ENCODE results near the gene TMEM164. TPM values are rescaled to one million over a fixed set of nuclear protein-coding genes. Genes with fewer than 3 reads are reported as not detected.

TMEM164 gene
- total and polyA plus RNA-seq, 7 experiments from 2014 or later: 0.92 to 30.1 (median 17.5) TPM

DNA sequence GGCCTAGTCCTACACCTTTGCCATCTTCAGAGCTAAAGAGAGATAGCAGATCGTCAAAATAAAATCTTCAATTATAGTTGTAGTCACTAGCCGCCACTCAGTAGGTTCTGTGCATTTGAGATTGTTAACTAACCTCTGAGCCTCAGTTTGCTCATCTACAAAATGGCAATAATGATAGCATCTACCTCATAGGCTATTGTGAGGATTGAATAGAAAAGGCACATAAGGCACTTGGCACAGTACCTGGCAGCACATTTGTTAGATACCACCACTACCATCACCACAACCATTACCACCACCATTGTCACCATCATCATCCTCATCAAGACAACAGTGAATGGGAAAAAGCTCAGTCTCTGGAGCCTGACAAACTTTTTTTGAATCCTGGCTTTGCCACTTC is 180.4 kb downstream of the TMEM164 start:
- peaks cover 0 to 12% (median 8%) of the 10 kb centered on the region in 7 donors for H3K4me1 Mint-ChIP-seq
- no peak overlapping the region for H3K27ac ChIP-seq (ENCODE audit: low read depth, low read length)
- no peak overlapping the region for H3K4me3 Mint-ChIP-seq
- no peaks in the 10 kb centered on the region for H3K4me1 ChIP-seq (ENCODE audit: control insufficient read depth in 2 of 2, insufficient read depth in 2 of 2, low read length in 2 of 2)
- H3K27me3 Mint-ChIP-seq: no peaks in the 10 kb centered on the region
- no peak for DNase-seq
- H3K36me3 Mint-ChIP-seq: peaks cover 0 to 23% (median 19%) of the 10 kb centered on the region in 5 donors
- peak overlapping the region in 1 of 9 donors; percentile 23 for H3K27ac Mint-ChIP-seq
- intact Hi-C loops (cut with micrococcal nuclease): loop anchor here in 1 of 2 donors (10.0 kb wide), 1 partner anchor 71 kb away; no protein-coding TSS in a partner anchor
- CTCF ChIA-PET: interaction anchor here (1.2 kb wide), 1 partner anchor 28 kb away, joined by 3 read pairs; no protein-coding TSS in a partner anchor
- H3K9me3 Mint-ChIP-seq: peaks cover 0 to 7% (median 4%) of the 10 kb centered on the region in 11 donors
- H3K9me3 ChIP-seq (ENCODE audit: control insufficient read depth in 2 of 3, low read length in 3 of 3): no peaks in the 10 kb centered on the region
- no peak for ATAC-seq
- H3K27me3 ChIP-seq (ENCODE audit: control insufficient read depth in 2 of 2, insufficient read depth in 2 of 2, low read length in 2 of 2): no peaks in the 10 kb centered on the region
- POLR2A ChIA-PET: no interaction called here
- H3K4me3 ChIP-seq (ENCODE audit: low read length): no peak overlapping the region
- H3K36me3 ChIP-seq (ENCODE audit: control insufficient read depth in 2 of 3, insufficient read depth in 3 of 3, low read length in 3 of 3): no peaks in the 10 kb centered on the region

DNA sequence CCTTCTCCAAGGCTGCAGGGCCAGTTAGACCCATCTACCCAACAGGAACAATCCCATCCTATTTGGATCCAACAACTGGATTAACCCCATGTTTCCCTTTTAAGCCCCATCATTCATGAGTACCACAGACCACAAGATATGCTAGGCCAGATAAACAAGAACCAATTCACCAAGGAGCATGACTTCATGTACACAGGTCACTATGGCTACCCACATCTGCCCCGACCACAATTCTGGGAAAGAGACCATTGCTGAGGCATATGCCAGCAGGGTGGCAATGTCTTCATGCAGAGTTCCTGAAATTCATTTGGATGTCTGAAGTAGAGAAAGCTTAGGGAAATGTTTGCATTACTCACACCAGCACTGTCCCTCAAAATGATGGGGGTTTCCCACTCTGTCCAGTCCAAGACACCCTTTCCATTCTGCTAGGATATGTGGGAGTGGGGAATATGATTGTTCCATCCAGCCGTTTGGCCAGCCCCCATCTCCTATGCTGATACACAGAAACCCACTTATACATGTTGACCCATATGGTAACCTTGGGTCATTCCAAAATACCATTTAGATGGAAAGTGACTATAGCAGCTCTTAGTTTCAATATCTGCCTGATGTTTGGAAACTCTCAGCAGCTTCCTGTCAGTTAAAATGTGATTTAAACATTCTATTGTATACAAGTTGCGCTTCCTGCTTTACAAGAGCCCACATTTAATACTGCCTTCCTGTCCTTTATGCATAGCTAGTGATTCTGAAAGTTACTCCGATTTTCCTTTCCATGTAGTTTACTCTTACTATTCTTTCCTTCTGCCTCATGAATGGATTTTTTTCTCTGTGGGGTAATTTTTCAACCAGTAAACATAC is 186.0 kb downstream of the TMEM164 start:
- Histone ChIP-seq H3K4me1 (ENCODE audit: control insufficient read depth in 2 of 2, insufficient read depth in 2 of 2, low read length in 2 of 2) (peaks cover 4 to 7% of the 10 kb centered on the region in 2 donors), H3K36me3 (ENCODE audit: control insufficient read depth in 2 of 3, insufficient read depth in 3 of 3, low read length in 3 of 3) (no peaks in the 10 kb centered on the region), H3K27ac (ENCODE audit: low read depth, low read length) (peak overlapping the region; percentile 14), H3K9me3 (ENCODE audit: control insufficient read depth in 2 of 3, low read length in 3 of 3) (no peaks in the 10 kb centered on the region), H3K4me3 (ENCODE audit: low read length) (no peak overlapping the region), H3K27me3 (ENCODE audit: control insufficient read depth in 2 of 2, insufficient read depth in 2 of 2, low read length in 2 of 2) (no peaks in the 10 kb centered on the region)
- POLR2A ChIA-PET: interaction anchor here (1.0 to 1.5 kb wide), 2 partner anchors 39 to 40 kb away, joined by 3 to 5 read pairs; no protein-coding TSS in a partner anchor
- DNase-seq: peak in 1 of 9 donors; percentile 4
- Mint-ChIP-seq H3K36me3 (peaks cover 0 to 21% (median 9%) of the 10 kb centered on the region in 5 donors), H3K4me3 (peak overlapping the region in 9 of 10 donors; percentile 3 to 42 (median 20)), H3K27ac (peak overlapping the region; percentile 27 to 75 (median 71)), H3K27me3 (no peaks in the 10 kb centered on the region), H3K4me1 (peaks cover 7 to 24% (median 15%) of the 10 kb centered on the region in 7 donors), H3K9me3 (peaks cover 0 to 6% (median 3%) of the 10 kb centered on the region in 11 donors)
- CTCF ChIA-PET: interaction anchor here (0.5 kb wide), 1 partner anchor 33 kb away, joined by 3 read pairs; no protein-coding TSS in a partner anchor
- ATAC-seq: no peak
- intact Hi-C loops (cut with micrococcal nuclease): loop anchor here (2.0 to 10.0 kb wide), 3 partner anchors 33 to 128 kb away; no protein-coding TSS in a partner anchor

DNA sequence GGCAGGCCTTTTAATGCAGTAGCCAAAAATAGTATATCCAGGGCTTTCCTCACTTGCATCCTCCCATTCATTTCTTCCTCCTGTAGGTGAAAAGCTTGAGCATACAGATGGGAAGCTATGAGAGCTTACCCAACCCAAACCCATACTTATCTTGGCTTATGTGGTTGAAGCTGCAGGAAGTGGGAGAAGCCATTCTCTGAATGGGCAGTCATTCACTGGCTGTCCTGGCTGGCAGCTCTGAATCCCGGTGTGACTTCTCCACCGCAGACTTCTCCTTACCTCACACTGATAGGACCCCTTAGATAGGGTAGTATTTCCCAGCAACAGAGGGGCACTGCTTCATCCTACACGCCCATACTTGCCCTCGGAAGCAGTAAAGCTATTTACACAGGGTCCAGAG is 189.6 kb downstream of the TMEM164 start:
- H3K9me3 Mint-ChIP-seq: peaks cover 0 to 3% (median 0%) of the 10 kb centered on the region in 11 donors
- peaks cover 7 to 23% (median 15%) of the 10 kb centered on the region in 7 donors for H3K4me1 Mint-ChIP-seq
- H3K4me3 ChIP-seq (ENCODE audit: low read length): no peak overlapping the region
- no peaks in the 10 kb centered on the region for H3K27me3 Mint-ChIP-seq
- ChIA-PET POLR2A (no interaction called here), CTCF (no interaction called here)
- no peaks in the 10 kb centered on the region for H3K9me3 ChIP-seq (ENCODE audit: control insufficient read depth in 2 of 3, low read length in 3 of 3)
- intact Hi-C loops (cut with micrococcal nuclease): no loop called here
- no peaks in the 10 kb centered on the region for H3K36me3 ChIP-seq (ENCODE audit: control insufficient read depth in 2 of 3, insufficient read depth in 3 of 3, low read length in 3 of 3)
- H3K27me3 ChIP-seq (ENCODE audit: control insufficient read depth in 2 of 2, insufficient read depth in 2 of 2, low read length in 2 of 2): no peaks in the 10 kb centered on the region
- DNase-seq (no peak), ATAC-seq (no peak)
- no peak overlapping the region for H3K27ac ChIP-seq (ENCODE audit: low read depth, low read length)
- peaks cover 4 to 7% of the 10 kb centered on the region in 2 donors for H3K4me1 ChIP-seq (ENCODE audit: control insufficient read depth in 2 of 2, insufficient read depth in 2 of 2, low read length in 2 of 2)
- H3K27ac Mint-ChIP-seq: peak overlapping the region in 1 of 9 donors; percentile 43
- no peak overlapping the region for H3K4me3 Mint-ChIP-seq
- H3K36me3 Mint-ChIP-seq: peaks cover 0 to 8% (median 0%) of the 10 kb centered on the region in 5 donors

GRCh38 chrX:110194977-110195376 is 192.1 kb downstream of the TMEM164 start:
- H3K36me3 ChIP-seq (ENCODE audit: control insufficient read depth in 2 of 3, insufficient read depth in 3 of 3, low read length in 3 of 3): no peaks in the 10 kb centered on the region
- H3K27ac Mint-ChIP-seq: no peak overlapping the region
- CTCF ChIA-PET: no interaction called here
- H3K4me1 Mint-ChIP-seq: peaks cover 0 to 3% (median 0%) of the 10 kb centered on the region in 7 donors
- H3K4me1 ChIP-seq (ENCODE audit: control insufficient read depth in 2 of 2, insufficient read depth in 2 of 2, low read length in 2 of 2): no peaks in the 10 kb centered on the region
- no peak overlapping the region for H3K27ac ChIP-seq (ENCODE audit: low read depth, low read length)
- peaks cover 0 to 3% (median 0%) of the 10 kb centered on the region in 5 donors for H3K36me3 Mint-ChIP-seq
- POLR2A ChIA-PET: no interaction called here
- intact Hi-C loops (cut with micrococcal nuclease): no loop called here
- H3K4me3 ChIP-seq (ENCODE audit: low read length): no peak overlapping the region
- DNase-seq (no peak), ATAC-seq (no peak)
- H3K9me3 Mint-ChIP-seq: no peaks in the 10 kb centered on the region
- no peaks in the 10 kb centered on the region for H3K27me3 ChIP-seq (ENCODE audit: control insufficient read depth in 2 of 2, insufficient read depth in 2 of 2, low read length in 2 of 2)
- H3K27me3 Mint-ChIP-seq: no peaks in the 10 kb centered on the region
- H3K9me3 ChIP-seq (ENCODE audit: control insufficient read depth in 2 of 3, low read length in 3 of 3): no peaks in the 10 kb centered on the region
- H3K4me3 Mint-ChIP-seq: no peak overlapping the region

DNA sequence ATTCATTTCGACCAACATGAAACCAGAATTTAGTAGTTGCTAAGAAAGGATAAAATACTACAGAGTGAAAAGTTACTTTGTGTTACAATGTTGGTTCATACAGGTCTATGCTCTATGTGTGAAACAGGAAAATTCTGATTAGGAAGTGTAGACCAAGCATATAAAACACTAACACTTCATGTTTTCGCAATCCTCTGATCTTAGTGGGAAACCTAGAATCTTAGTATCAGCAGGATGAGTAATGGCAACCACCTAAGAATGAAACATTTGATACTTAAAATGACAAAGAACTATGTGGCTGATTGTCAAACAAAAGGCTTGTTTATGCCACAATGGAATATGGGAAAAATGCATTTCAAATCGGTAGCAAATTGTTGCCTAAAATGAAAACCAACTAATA is 198.9 kb downstream of the TMEM164 start:
- H3K9me3 Mint-ChIP-seq: no peaks in the 10 kb centered on the region
- no peak overlapping the region for H3K4me3 ChIP-seq (ENCODE audit: low read length)
- ATAC-seq: no peak
- H3K27me3 Mint-ChIP-seq: no peaks in the 10 kb centered on the region
- no peaks in the 10 kb centered on the region for H3K9me3 ChIP-seq (ENCODE audit: control insufficient read depth in 2 of 3, low read length in 3 of 3)
- H3K4me1 Mint-ChIP-seq: peaks cover 0 to 11% (median 0%) of the 10 kb centered on the region in 7 donors
- no peak overlapping the region for H3K27ac ChIP-seq (ENCODE audit: low read depth, low read length)
- POLR2A ChIA-PET: no interaction called here
- intact Hi-C loops (cut with micrococcal nuclease): no loop called here
- CTCF ChIA-PET: interaction anchor here (0.7 kb wide), 1 partner anchor 10 kb away, joined by 3 read pairs; no protein-coding TSS in a partner anchor
- peaks cover 0 to 5% (median 0%) of the 10 kb centered on the region in 5 donors for H3K36me3 Mint-ChIP-seq
- no peaks in the 10 kb centered on the region for H3K4me1 ChIP-seq (ENCODE audit: control insufficient read depth in 2 of 2, insufficient read depth in 2 of 2, low read length in 2 of 2)
- DNase-seq: no peak
- H3K36me3 ChIP-seq (ENCODE audit: control insufficient read depth in 2 of 3, insufficient read depth in 3 of 3, low read length in 3 of 3): no peaks in the 10 kb centered on the region
- no peak overlapping the region for H3K4me3 Mint-ChIP-seq
- H3K27me3 ChIP-seq (ENCODE audit: control insufficient read depth in 2 of 2, insufficient read depth in 2 of 2, low read length in 2 of 2): no peaks in the 10 kb centered on the region
- H3K27ac Mint-ChIP-seq: no peak overlapping the region

DNA sequence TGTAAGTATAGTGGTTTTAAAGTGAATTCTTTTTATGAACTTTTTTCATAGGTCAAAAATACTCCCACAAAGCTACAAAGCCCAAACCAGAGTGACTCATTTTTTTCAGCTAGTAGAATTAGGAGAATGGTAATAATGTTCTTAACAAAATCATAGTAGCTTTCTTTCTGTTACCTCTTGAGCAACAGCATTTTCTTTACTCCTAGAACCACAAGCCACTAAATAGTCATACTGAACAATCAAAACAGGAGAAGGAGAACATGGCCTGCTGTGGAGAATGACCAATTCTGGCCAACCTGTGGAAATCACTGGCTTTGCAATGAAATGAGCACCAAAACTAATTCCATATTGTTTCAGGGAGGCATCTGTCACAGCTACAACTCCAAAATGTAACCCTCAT is 202.1 kb downstream of the TMEM164 start:
- H3K9me3 ChIP-seq (ENCODE audit: control insufficient read depth in 2 of 3, low read length in 3 of 3): no peaks in the 10 kb centered on the region
- H3K27ac ChIP-seq (ENCODE audit: low read depth, low read length): no peak overlapping the region
- no peak overlapping the region for H3K4me3 ChIP-seq (ENCODE audit: low read length)
- no peak for ATAC-seq
- intact Hi-C loops (cut with micrococcal nuclease): no loop called here
- no peaks in the 10 kb centered on the region for H3K9me3 Mint-ChIP-seq
- H3K27me3 ChIP-seq (ENCODE audit: control insufficient read depth in 2 of 2, insufficient read depth in 2 of 2, low read length in 2 of 2): no peaks in the 10 kb centered on the region
- peaks cover 0 to 11% (median 2%) of the 10 kb centered on the region in 7 donors for H3K4me1 Mint-ChIP-seq
- H3K36me3 ChIP-seq (ENCODE audit: control insufficient read depth in 2 of 3, insufficient read depth in 3 of 3, low read length in 3 of 3): no peaks in the 10 kb centered on the region
- H3K27ac Mint-ChIP-seq: no peak overlapping the region
- no peak for DNase-seq
- POLR2A ChIA-PET: no interaction called here
- H3K4me1 ChIP-seq (ENCODE audit: control insufficient read depth in 2 of 2, insufficient read depth in 2 of 2, low read length in 2 of 2): no peaks in the 10 kb centered on the region
- no peaks in the 10 kb centered on the region for H3K27me3 Mint-ChIP-seq
- no peak overlapping the region for H3K4me3 Mint-ChIP-seq
- CTCF ChIA-PET: no interaction called here
- H3K36me3 Mint-ChIP-seq: peaks cover 0 to 5% (median 0%) of the 10 kb centered on the region in 5 donors

All from naive thymus-derived CD4-positive, alpha-beta T cell (primary cell).